Measurements from ENCODE around the gene FOXK1. TPM values are rescaled to one million over a fixed set of nuclear protein-coding genes. Genes with fewer than 3 reads are reported as not detected.

Gene FOXK1
- total and polyA plus RNA-seq, 2 of the 13 experiments (the other 11 are each of a cell fraction or from before 2014, with no cell fraction given), result 4.6 to 8.8 TPM

GRCh38 chr7:4742051-4742573 is 60.0 kb downstream of the FOXK1 start (continued):
- TF ChIP-seq CEBPZ (IDR thresholded peaks at IDR 0.05; ENCODE audit: low read length) (no peak), ZNF10 (CRISPR knock-in tag; IDR thresholded peaks at IDR 0.05; ENCODE audit: borderline replicate concordance, low read depth) (no peak), ZBTB42 (CRISPR knock-in tag; IDR thresholded peaks at IDR 0.05) (no peak), ZNF563 (CRISPR knock-in tag; IDR thresholded peaks at IDR 0.05) (peak; percentile 73), ZNF552 (CRISPR knock-in tag; IDR thresholded peaks at IDR 0.05; ENCODE audit: borderline replicate concordance) (no peak), CBFB (CRISPR knock-in tag; IDR thresholded peaks at IDR 0.05) (no peak), ZNF75D (CRISPR knock-in tag; IDR thresholded peaks at IDR 0.05; ENCODE audit: borderline replicate concordance) (no peak), KDM2A (CRISPR knock-in tag; IDR thresholded peaks at IDR 0.05; ENCODE audit: borderline replicate concordance, low read depth) (peak; percentile 44; the same call in 1 of the 2 replicates), TFE3 (CRISPR knock-in tag; IDR thresholded peaks at IDR 0.05) (peak; percentile 62), ZNF3 (CRISPR knock-in tag; IDR thresholded peaks at IDR 0.05) (peak; percentile 84), PHF8 (CRISPR knock-in tag; IDR thresholded peaks at IDR 0.05) (no peak), YEATS2 (CRISPR knock-in tag; IDR thresholded peaks at IDR 0.05; ENCODE audit: borderline replicate concordance) (peak; percentile 34; the same call in 1 of the 2 replicates), ZNF121 (CRISPR knock-in tag; IDR thresholded peaks at IDR 0.05) (peak; percentile 97), MTERF4 (CRISPR knock-in tag; IDR thresholded peaks at IDR 0.05) (0 out of 2 replicates have a peak, but pooled peaks have one; percentile 74), PHF21A (CRISPR knock-in tag; IDR thresholded peaks at IDR 0.05) (0 out of 2 replicates have a peak, but pooled peaks have one; percentile 42)
- TF ChIP-seq, protein P1, sequence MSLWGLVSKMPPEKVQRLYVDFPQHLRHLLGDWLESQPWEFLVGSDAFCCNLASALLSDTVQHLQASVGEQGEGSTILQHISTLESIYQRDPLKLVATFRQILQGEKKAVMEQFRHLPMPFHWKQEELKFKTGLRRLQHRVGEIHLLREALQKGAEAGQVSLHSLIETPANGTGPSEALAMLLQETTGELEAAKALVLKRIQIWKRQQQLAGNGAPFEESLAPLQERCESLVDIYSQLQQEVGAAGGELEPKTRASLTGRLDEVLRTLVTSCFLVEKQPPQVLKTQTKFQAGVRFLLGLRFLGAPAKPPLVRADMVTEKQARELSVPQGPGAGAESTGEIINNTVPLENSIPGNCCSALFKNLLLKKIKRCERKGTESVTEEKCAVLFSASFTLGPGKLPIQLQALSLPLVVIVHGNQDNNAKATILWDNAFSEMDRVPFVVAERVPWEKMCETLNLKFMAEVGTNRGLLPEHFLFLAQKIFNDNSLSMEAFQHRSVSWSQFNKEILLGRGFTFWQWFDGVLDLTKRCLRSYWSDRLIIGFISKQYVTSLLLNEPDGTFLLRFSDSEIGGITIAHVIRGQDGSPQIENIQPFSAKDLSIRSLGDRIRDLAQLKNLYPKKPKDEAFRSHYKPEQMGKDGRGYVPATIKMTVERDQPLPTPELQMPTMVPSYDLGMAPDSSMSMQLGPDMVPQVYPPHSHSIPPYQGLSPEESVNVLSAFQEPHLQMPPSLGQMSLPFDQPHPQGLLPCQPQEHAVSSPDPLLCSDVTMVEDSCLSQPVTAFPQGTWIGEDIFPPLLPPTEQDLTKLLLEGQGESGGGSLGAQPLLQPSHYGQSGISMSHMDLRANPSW (CRISPR knock-in tag; IDR thresholded peaks at IDR 0.05; ENCODE audit: borderline replicate concordance), result 0 out of 2 replicates have a peak, but pooled peaks have one; percentile 11
- TF ChIP-seq, protein P2, sequence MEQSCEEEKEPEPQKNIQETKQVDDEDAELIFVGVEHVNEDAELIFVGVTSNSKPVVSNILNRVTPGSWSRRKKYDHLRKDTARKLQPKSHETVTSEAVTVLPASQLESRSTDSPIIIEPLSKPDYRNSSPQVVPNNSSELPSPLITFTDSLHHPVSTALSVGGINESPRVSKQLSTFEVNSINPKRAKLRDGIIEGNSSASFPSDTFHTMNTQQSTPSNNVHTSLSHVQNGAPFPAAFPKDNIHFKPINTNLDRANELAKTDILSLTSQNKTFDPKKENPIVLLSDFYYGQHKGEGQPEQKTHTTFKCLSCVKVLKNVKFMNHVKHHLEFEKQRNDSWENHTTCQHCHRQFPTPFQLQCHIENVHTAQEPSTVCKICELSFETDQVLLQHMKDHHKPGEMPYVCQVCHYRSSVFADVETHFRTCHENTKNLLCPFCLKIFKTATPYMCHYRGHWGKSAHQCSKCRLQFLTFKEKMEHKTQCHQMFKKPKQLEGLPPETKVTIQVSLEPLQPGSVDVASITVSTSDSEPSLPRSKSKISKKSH (CRISPR knock-in tag; IDR thresholded peaks at IDR 0.05; ENCODE audit: borderline replicate concordance), result peak; percentile 56; the same call in 1 of the 2 replicates

All from HepG2 (cell line).